H9 (cell line): ENCODE data around the gene SNX5. TPM values are rescaled to one million over a fixed set of nuclear protein-coding genes. Genes with fewer than 3 reads are reported as not detected.

Experiments used
- DNase-seq: peaks from one replicate; pipeline ENCODE4 v3.0.0-alpha.2; 2017
- H2AFZ ChIP-seq: one replicate; pipeline ENCODE4 v1.6.1; 2013; ENCODE audit warnings: mild to moderate bottlenecking, low read length, control low read depth, moderate library complexity
- H2AK5ac ChIP-seq: 2 replicates; pipeline ENCODE4 v1.6.1; 2013; ENCODE audit warnings: low read length, control low read depth, mixed read lengths; ENCODE audit not compliant: insufficient read length
- H2BK120ac ChIP-seq: one replicate; pipeline ENCODE4 v1.6.1; 2013; ENCODE audit warnings: low read depth, mild to moderate bottlenecking, low read length, control low read depth, inconsistent platforms; ENCODE audit not compliant: poor library complexity, severe bottlenecking
- H2BK12ac ChIP-seq: 2 replicates; pipeline ENCODE4 v1.6.1; 2013; ENCODE audit warnings: low read length, control low read depth, mixed read lengths, low read depth; ENCODE audit not compliant: insufficient read length
- H2BK15ac ChIP-seq: 2 replicates; pipeline ENCODE4 v1.6.1; 2013; ENCODE audit warnings: low read depth, low read length, control low read depth
- H2BK20ac ChIP-seq: one replicate; pipeline ENCODE4 v1.6.1; 2013; ENCODE audit warnings: low read depth, mild to moderate bottlenecking, low read length, control low read depth, inconsistent platforms; ENCODE audit not compliant: poor library complexity, severe bottlenecking
- H2BK5ac ChIP-seq: 2 replicates; pipeline ENCODE4 v1.6.1; 2013; ENCODE audit warnings: low read length, control low read depth, mixed read lengths; ENCODE audit not compliant: insufficient read length
- H3K14ac ChIP-seq: 2 replicates; pipeline ENCODE4 v1.6.1; 2013; ENCODE audit warnings: low read length, control low read depth; ENCODE audit not compliant: insufficient read depth
- H3K18ac ChIP-seq: 2 replicates; pipeline ENCODE4 v1.6.1; 2013; ENCODE audit warnings: low read depth, mild to moderate bottlenecking, mixed read lengths, low read length, control low read depth; ENCODE audit not compliant: insufficient read length
- H3K23ac ChIP-seq: 2 replicates; pipeline ENCODE4 v1.6.1; 2013; ENCODE audit warnings: low read length, control low read depth, mixed read lengths, low read depth; ENCODE audit not compliant: insufficient read length
- H3K23me2 ChIP-seq: 2 replicates; pipeline ENCODE4 v1.6.1; 2013; ENCODE audit warnings: low read depth, mild to moderate bottlenecking, mixed read lengths, low read length, control low read depth; ENCODE audit not compliant: insufficient read length, poor library complexity, severe bottlenecking
- H3K27ac ChIP-seq: 2 replicates; pipeline ENCODE4 v1.5.1; 2013; ENCODE audit warnings: low read length, control low read depth, mixed read lengths, low read depth; ENCODE audit not compliant: insufficient read length
- H3K27me3 ChIP-seq: 2 replicates; pipeline ENCODE4 v1.6.1; 2013; ENCODE audit warnings: low read length, control low read depth, inconsistent platforms; ENCODE audit not compliant: insufficient read depth
- H3K4ac ChIP-seq: 2 replicates; pipeline ENCODE4 v1.6.1; 2013; ENCODE audit warnings: low read depth, mild to moderate bottlenecking, control low read depth, inconsistent platforms, low read length, moderate library complexity
- H3K4me1 ChIP-seq: 2 replicates; pipeline ENCODE4 v1.6.1; 2013; ENCODE audit warnings: low read length, control low read depth, inconsistent platforms; ENCODE audit not compliant: insufficient read depth
- H3K4me2 ChIP-seq: 2 replicates; pipeline ENCODE4 v1.6.1; 2013; ENCODE audit warnings: low read length, control low read depth, mixed read lengths; ENCODE audit not compliant: insufficient read length, insufficient read depth
- H3K56ac ChIP-seq: 2 replicates; pipeline ENCODE4 v1.6.1; 2013; ENCODE audit warnings: low read depth, mild to moderate bottlenecking, mixed read lengths, low read length, control low read depth; ENCODE audit not compliant: insufficient read length
- H3K79me1 ChIP-seq: 2 replicates; pipeline ENCODE4 v1.6.1; 2013; ENCODE audit warnings: low read depth, mild to moderate bottlenecking, moderate library complexity, low read length, control low read depth, inconsistent platforms; ENCODE audit not compliant: insufficient read depth, poor library complexity, severe bottlenecking
- H3K79me2 ChIP-seq: 2 replicates; pipeline ENCODE4 v1.6.1; 2013; ENCODE audit warnings: low read length, control low read depth, inconsistent platforms; ENCODE audit not compliant: insufficient read depth
- H3K9ac ChIP-seq: 2 replicates; pipeline ENCODE4 v1.6.1; 2013; ENCODE audit warnings: low read length, control low read depth, mixed read lengths; ENCODE audit not compliant: insufficient read length; ENCODE audit errors: extremely low read depth
- H3K9me3 ChIP-seq: one replicate; pipeline ENCODE4 v1.6.1; 2013; ENCODE audit warnings: low read depth, low read length, inconsistent platforms; ENCODE audit not compliant: control insufficient read depth
- H3T11ph ChIP-seq: one replicate; pipeline ENCODE4 v1.6.1; 2013; ENCODE audit warnings: mild to moderate bottlenecking, low read length, control low read depth, inconsistent platforms
- H4K20me1 ChIP-seq: one replicate; pipeline ENCODE4 v1.6.1; 2013; ENCODE audit not compliant: control insufficient read depth, insufficient read length, insufficient read depth
- H4K5ac ChIP-seq: 2 replicates; pipeline ENCODE4 v1.6.1; 2013; ENCODE audit warnings: low read depth, mild to moderate bottlenecking, mixed read lengths, low read length, control low read depth; ENCODE audit not compliant: insufficient read length
- H4K8ac ChIP-seq: replicated peaks from 2 replicates; pipeline ENCODE4 v1.6.1; 2013; ENCODE audit warnings: low read length, control low read depth, mixed read lengths, low read depth; ENCODE audit not compliant: insufficient read length
- H4K91ac ChIP-seq: 2 replicates; pipeline ENCODE4 v1.6.1; 2013; ENCODE audit warnings: low read depth, mild to moderate bottlenecking, moderate library complexity, mixed read lengths, low read length, control low read depth; ENCODE audit not compliant: insufficient read length
- H3K27ac Mint-ChIP-seq, 3 experiments: 2 replicates in 2 of 3; 3 replicates in 1 of 3; pipeline ENCODE4 v1.8.0; 2020 to 2021; ENCODE audit warnings: mixed read lengths in 3 of 3, mild to moderate bottlenecking in 1 of 3, moderate library complexity in 1 of 3
- H3K27me3 Mint-ChIP-seq: 2 replicates; pipeline ENCODE4 v1.8.0; 2021; ENCODE audit warnings: low read depth, mild to moderate bottlenecking, moderate library complexity, mixed read lengths
- H3K36me3 Mint-ChIP-seq, 3 experiments: 2 replicates in 2 of 3; 3 replicates in 1 of 3; pipeline ENCODE4 v1.8.0; 2020 to 2021; ENCODE audit warnings: low read depth in 3 of 3, mixed read lengths in 3 of 3; ENCODE audit not compliant: insufficient read depth in 1 of 3
- H3K4me1 Mint-ChIP-seq, 2 experiments: 2 replicates each; pipeline ENCODE4 v1.8.0; 2020; ENCODE audit warnings: mixed read lengths in 2 of 2
- H3K4me3 Mint-ChIP-seq, 2 experiments: 2 replicates in 1 of 2; 3 replicates in 1 of 2; pipeline ENCODE4 v1.8.0; 2020 to 2021; ENCODE audit warnings: mild to moderate bottlenecking in 2 of 2, mixed read lengths in 2 of 2, moderate library complexity in 1 of 2
- H3K9me3 Mint-ChIP-seq, 2 experiments: 2 replicates in 1 of 2; 3 replicates in 1 of 2; pipeline ENCODE4 v1.8.0; 2020; ENCODE audit warnings: mild to moderate bottlenecking in 2 of 2, mixed read lengths in 2 of 2, moderate library complexity in 1 of 2
- WGBS: extraction: QIAGEN DNeasy Blood & Tissue Kit; methylation state at CpG from one replicate; pipeline ENCODE4 v1.1.7; 2013; ENCODE audit warnings: missing lambda C conversion rate, low lambda C conversion rate, mixed read lengths; ENCODE audit not compliant: insufficient read length; ENCODE audit errors: extremely low coverage; 5-methylcytosine and 5-hydroxymethylcytosine counted together
- total RNA-seq: library from RNA; stranded (reverse); gene quantifications from 2 replicates; pipeline ENCODE4 v1.2.1, GENCODE V29; 2021
- TF ChIP-seq, protein P1 (sequence below): fragments of 200-600 bp; sonication (generic); conservative IDR thresholded peaks from 3 replicates; pipeline ENCODE4 v1.8.0; 2021; ENCODE audit warnings: antibody characterized with exemption, mild to moderate bottlenecking

SNX5 gene
- total RNA-seq, 1 experiment from 2014 or later, result 194 TPM

DNA sequence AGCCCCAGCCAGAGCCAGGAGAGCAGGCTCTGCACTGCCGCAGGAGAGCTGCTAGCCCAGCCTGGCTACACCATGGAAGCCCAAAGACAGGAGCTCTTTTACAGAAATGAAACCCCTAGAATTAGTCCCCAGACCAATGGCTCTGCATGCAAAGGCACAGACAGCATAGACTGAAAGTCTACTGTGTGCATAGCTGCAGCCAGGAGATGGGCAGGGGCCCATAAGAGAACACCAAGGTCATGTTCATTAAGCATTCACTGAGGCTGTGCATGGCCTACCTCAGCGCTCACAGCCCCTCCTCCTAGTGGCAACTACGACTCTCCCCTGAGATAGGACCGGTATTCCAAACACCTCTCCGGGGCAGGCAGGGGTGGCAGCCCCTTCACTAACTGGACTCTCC is 34.9 kb downstream of the SNX5 start:
- Histone ChIP-seq H2BK20ac (no peak overlapping the region), H2BK12ac (no peak overlapping the region), H3K79me2 (no peaks in the 10 kb centered on the region), H3K18ac (no peak overlapping the region), H4K20me1 (peaks cover 2% of the 10 kb centered on the region), H3K14ac (no peak overlapping the region), H4K91ac (no peak overlapping the region), H4K5ac (no peak overlapping the region), H3K4me1 (no peaks in the 10 kb centered on the region), H2BK5ac (no peak overlapping the region), H3T11ph (no peak overlapping the region), H3K56ac (no peak overlapping the region), H3K4ac (no peak overlapping the region), H3K23ac (no peak overlapping the region), H3K9ac (no peak overlapping the region), H4K8ac (no peak overlapping the region), H3K27ac (no peak overlapping the region), H2BK120ac (no peak overlapping the region), H3K23me2 (no peaks in the 10 kb centered on the region), H3K79me1 (no peaks in the 10 kb centered on the region), H3K9me3 (no peaks in the 10 kb centered on the region), H3K4me2 (no peak overlapping the region), H2AK5ac (no peak overlapping the region), H3K27me3 (no peaks in the 10 kb centered on the region; the same call in 1 of the 2 replicates), H2AFZ (no peak overlapping the region), H2BK15ac (no peak overlapping the region)
- TF ChIP-seq, protein P1, sequence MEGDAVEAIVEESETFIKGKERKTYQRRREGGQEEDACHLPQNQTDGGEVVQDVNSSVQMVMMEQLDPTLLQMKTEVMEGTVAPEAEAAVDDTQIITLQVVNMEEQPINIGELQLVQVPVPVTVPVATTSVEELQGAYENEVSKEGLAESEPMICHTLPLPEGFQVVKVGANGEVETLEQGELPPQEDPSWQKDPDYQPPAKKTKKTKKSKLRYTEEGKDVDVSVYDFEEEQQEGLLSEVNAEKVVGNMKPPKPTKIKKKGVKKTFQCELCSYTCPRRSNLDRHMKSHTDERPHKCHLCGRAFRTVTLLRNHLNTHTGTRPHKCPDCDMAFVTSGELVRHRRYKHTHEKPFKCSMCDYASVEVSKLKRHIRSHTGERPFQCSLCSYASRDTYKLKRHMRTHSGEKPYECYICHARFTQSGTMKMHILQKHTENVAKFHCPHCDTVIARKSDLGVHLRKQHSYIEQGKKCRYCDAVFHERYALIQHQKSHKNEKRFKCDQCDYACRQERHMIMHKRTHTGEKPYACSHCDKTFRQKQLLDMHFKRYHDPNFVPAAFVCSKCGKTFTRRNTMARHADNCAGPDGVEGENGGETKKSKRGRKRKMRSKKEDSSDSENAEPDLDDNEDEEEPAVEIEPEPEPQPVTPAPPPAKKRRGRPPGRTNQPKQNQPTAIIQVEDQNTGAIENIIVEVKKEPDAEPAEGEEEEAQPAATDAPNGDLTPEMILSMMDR, result 0 out of 3 replicates have a peak, but pooled peaks have one; percentile 10
- peak overlapping the region in 1 of 3 experiments; percentile 91; a peak in 1 of 7 replicates for H3K27ac Mint-ChIP-seq
- H3K9me3 Mint-ChIP-seq, result peaks cover 4% of the 10 kb centered on the region in 2 experiments; a peak in 1 of 5 replicates
- no peak for DNase-seq
- H3K27me3 Mint-ChIP-seq, result peaks cover 44% of the 10 kb centered on the region
- peaks cover 42 to 51% of the 10 kb centered on the region in 2 experiments for H3K4me1 Mint-ChIP-seq
- H3K36me3 Mint-ChIP-seq, result peaks cover 0 to 2% (median 0%) of the 10 kb centered on the region in 3 experiments; a peak in 2 of 7 replicates
- 0 out of 5 replicates have a peak overlapping the region, but pooled peaks of 1 of the 2 experiments have one; percentile 20 for H3K4me3 Mint-ChIP-seq
- WGBS, result no CpG with 5 or more reads among the region's 5 CpGs
